ENCODE data around the gene IL23A. TPM values are rescaled to one million over a fixed set of nuclear protein-coding genes. Genes with fewer than 3 reads are reported as not detected.
A peak's percentile ranks its signal among the peaks of the same experiment; 100 is the strongest.

IL23A gene
- total and polyA plus RNA-seq, 2 of the 13 experiments (the other 11 are each of a cell fraction or from before 2014, with no cell fraction given), result 0.33 to 0.35 TPM

GRCh38 chr12:56358836-56359532, 20.3 kb downstream of the IL23A start:
- DNase-seq (ENCODE audit: low spot score) (no peak), ATAC-seq (no peak), FAIRE-seq (peak; percentile 26)
- TF ChIP-seq ZNF576 (CRISPR knock-in tag; IDR thresholded peaks at IDR 0.05) (no peak), PBX3 (CRISPR knock-in tag; IDR thresholded peaks at IDR 0.05; ENCODE audit: borderline replicate concordance) (no peak), RXRA (CRISPR knock-in tag; IDR thresholded peaks at IDR 0.05) (no peak), KDM2A (CRISPR knock-in tag; IDR thresholded peaks at IDR 0.05; ENCODE audit: borderline replicate concordance, low read depth) (no peak), ZNF652 (CRISPR knock-in tag; IDR thresholded peaks at IDR 0.05; ENCODE audit: borderline replicate concordance, low read depth) (no peak), ETV6 (CRISPR knock-in tag; conservative IDR thresholded peaks at IDR 0.05) (no peak), ZNF367 (CRISPR knock-in tag; IDR thresholded peaks at IDR 0.05; ENCODE audit: borderline replicate concordance) (no peak), RAD51 (IDR thresholded peaks at IDR 0.05; ENCODE audit: borderline replicate concordance) (no peak), REPIN1 (CRISPR knock-in tag; IDR thresholded peaks at IDR 0.05; ENCODE audit: borderline replicate concordance, low read depth) (no peak), ISL2 (CRISPR knock-in tag; IDR thresholded peaks at IDR 0.05) (no peak)
- H3K4me2 ChIP-seq (ENCODE audit: low read depth, low read length), result peak overlapping the region; percentile 72
- H2AFZ ChIP-seq (ENCODE audit: low read length), result no peak overlapping the region
- H3K4me1 ChIP-seq (ENCODE audit: insufficient read depth, low read length), result peaks cover 60% of the 10 kb centered on the region
- H3K9me3 ChIP-seq (ENCODE audit: low read length), result no peaks in the 10 kb centered on the region
- H3K27ac ChIP-seq (ENCODE audit: extremely low read length, insufficient read depth, low read length), result no peak overlapping the region
- BruUV-seq (replicated peaks), result no TSS peak
- H4K20me1 ChIP-seq (ENCODE audit: insufficient read depth, low read length), result no peaks in the 10 kb centered on the region
- intact Hi-C loops (cut with micrococcal nuclease; ENCODE audit: unreplicated experiment) (no loop called here), in situ Hi-C loops (cut with HindIII; ENCODE audit: extremely low pct_ligation_motif_present, low pct_unique_long_range_greater_than_20kb) (no loop called here)
- CTCF ChIA-PET (ENCODE audit: low intra/inter-chr PET ratio, low total read pairs), result no interaction called here
- peak overlapping the region; percentile 71 to 94 (median 87) for H3K4me3 ChIP-seq (replicated peaks in 1 of 3; ENCODE audit: insufficient read depth in 1 of 3, low read depth in 2 of 3, low read length in 3 of 3)
- H3K36me3 ChIP-seq (replicated peaks in 1 of 2; ENCODE audit: control insufficient read depth in 1 of 2, insufficient read depth in 2 of 2, low read length in 2 of 2), result peaks cover 15 to 23% of the 10 kb centered on the region in 2 experiments
- H3K27me3 ChIP-seq (ENCODE audit: control insufficient read depth in 1 of 2, insufficient read depth in 2 of 2, low read length in 2 of 2), result no peaks in the 10 kb centered on the region
- H3K9ac ChIP-seq (ENCODE audit: insufficient read depth, low read depth, low read length), result peak overlapping the region; percentile 84
- peaks cover 21% of the 10 kb centered on the region for H3K79me2 ChIP-seq (ENCODE audit: insufficient read depth, low read length)
- POLR2A ChIA-PET, result interaction anchor here (1.2 to 7.9 kb wide), 14 partner anchors 11 to 366 kb away, joined by 3 to 81 read pairs (median 16); partner anchors contain the start of genes CNPY2, IL23A, NACA and PAN2
- 10% methylated on average over 1 of the region's 1 CpG for WGBS (ENCODE audit: low lambda C conversion rate)

Measured in HepG2 (cell line).